MM.1S (cell line): ENCODE results near the gene PDSS2.

Experiments used
- EZH2 ChIP-seq: fragments of 300-600 bp; sonication (generic); optimal IDR thresholded peaks from 2 replicates; pipeline ENCODE3; 2017; ENCODE audit warnings: low read depth, mild to moderate bottlenecking, antibody characterized with exemption, low read length, mixed read lengths
- EZH2phosphoT487 ChIP-seq: fragments of 300-600 bp; sonication (generic); IDR thresholded peaks from 2 replicates; pipeline ENCODE4 v1.6.1; 2018; ENCODE audit warnings: antibody characterized with exemption, low read length
- TF ChIP-seq, protein P1 (sequence below): fragments of 300-600 bp; sonication (generic); IDR thresholded peaks from 2 replicates; pipeline ENCODE4 v1.5.1; 2016; ENCODE audit warnings: antibody characterized with exemption, low read length, mixed read lengths

DNA sequence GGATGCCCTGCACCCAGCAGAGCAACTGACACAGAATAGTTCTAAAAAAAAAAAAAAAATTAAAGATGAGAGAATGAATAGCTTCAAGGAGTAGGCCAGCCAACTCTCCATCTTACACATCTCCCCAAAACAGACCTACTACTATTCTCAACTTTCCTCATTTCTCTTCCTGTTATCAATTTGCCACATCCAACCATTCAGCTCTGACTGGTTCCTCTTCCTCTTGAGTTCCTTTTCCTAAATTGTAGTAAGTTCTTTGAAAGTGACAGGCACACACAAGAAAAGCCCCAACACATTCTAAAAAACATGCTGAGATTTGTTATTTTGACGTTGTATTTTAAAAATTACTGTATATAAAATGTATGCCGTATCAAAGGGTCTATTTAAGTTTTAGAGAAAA is 117.2 kb downstream of the PDSS2 start:
- TF ChIP-seq, protein P1, sequence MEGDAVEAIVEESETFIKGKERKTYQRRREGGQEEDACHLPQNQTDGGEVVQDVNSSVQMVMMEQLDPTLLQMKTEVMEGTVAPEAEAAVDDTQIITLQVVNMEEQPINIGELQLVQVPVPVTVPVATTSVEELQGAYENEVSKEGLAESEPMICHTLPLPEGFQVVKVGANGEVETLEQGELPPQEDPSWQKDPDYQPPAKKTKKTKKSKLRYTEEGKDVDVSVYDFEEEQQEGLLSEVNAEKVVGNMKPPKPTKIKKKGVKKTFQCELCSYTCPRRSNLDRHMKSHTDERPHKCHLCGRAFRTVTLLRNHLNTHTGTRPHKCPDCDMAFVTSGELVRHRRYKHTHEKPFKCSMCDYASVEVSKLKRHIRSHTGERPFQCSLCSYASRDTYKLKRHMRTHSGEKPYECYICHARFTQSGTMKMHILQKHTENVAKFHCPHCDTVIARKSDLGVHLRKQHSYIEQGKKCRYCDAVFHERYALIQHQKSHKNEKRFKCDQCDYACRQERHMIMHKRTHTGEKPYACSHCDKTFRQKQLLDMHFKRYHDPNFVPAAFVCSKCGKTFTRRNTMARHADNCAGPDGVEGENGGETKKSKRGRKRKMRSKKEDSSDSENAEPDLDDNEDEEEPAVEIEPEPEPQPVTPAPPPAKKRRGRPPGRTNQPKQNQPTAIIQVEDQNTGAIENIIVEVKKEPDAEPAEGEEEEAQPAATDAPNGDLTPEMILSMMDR = no peak
- TF ChIP-seq EZH2 (no peak), EZH2phosphoT487 (no peak)
